ENCODE results near the gene AGL.
"Not testable (repeated sequence)": the region's sequence is repeated elsewhere in the genome, so short reads cannot be mapped to it uniquely, and the experiment has no call there.

Gene AGL

DNA sequence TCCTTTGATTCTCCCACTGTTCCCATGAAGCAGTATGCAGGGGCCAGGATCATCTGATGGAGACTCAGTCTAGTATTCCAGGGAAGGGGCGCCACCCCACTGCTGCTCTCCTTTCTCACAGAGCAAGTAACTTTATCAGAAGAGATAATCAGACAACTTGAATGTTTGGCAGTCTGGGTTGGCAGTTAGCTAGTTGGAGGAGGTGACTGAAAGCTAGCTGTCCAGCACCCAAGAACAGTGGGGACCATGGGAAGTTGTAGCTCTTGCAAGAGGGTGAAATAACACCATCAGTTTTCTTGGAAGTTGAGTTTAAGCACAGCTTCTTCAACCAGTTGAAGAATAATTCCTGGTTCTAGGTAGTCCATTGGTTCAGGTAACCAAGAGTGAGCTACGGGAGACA, 22.2 kb upstream of the AGL start:
- TF ChIP-seq, protein P1, sequence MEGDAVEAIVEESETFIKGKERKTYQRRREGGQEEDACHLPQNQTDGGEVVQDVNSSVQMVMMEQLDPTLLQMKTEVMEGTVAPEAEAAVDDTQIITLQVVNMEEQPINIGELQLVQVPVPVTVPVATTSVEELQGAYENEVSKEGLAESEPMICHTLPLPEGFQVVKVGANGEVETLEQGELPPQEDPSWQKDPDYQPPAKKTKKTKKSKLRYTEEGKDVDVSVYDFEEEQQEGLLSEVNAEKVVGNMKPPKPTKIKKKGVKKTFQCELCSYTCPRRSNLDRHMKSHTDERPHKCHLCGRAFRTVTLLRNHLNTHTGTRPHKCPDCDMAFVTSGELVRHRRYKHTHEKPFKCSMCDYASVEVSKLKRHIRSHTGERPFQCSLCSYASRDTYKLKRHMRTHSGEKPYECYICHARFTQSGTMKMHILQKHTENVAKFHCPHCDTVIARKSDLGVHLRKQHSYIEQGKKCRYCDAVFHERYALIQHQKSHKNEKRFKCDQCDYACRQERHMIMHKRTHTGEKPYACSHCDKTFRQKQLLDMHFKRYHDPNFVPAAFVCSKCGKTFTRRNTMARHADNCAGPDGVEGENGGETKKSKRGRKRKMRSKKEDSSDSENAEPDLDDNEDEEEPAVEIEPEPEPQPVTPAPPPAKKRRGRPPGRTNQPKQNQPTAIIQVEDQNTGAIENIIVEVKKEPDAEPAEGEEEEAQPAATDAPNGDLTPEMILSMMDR (IDR thresholded peaks at IDR 0.05; ENCODE audit: extremely low read depth, insufficient read depth, missing control alignments): no peak
- in situ Hi-C loops (cut with MboI; ENCODE audit: low pct_unique_long_range_greater_than_20kb, low sequenced_read_pairs, unreplicated experiment): no loop called here
- no peak for DNase-seq (ENCODE audit: low spot score)

DNA sequence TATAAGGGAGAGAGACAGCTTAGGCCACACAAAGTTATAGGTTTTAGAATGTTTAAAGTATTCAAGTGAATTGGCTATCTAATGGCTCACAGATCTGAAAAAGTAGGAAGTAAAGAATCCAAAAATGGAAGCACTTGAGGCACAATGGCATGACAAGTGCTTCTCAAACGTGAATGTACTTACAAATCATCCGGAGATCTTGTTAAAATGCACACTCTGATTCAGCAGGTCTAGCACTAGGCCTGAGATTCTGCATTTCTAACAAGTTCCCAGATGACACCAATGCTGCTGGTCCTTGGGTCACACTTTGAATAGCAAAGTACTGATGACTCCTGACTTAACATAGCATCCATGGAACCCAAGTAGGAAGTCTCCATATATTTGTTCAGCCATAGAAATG, 20.9 kb upstream of the AGL start:
- in situ Hi-C loops (cut with MboI; ENCODE audit: low pct_unique_long_range_greater_than_20kb, low sequenced_read_pairs, unreplicated experiment): no loop called here
- TF ChIP-seq, protein P1 (IDR thresholded peaks at IDR 0.05; ENCODE audit: extremely low read depth, insufficient read depth, missing control alignments): no peak
- DNase-seq (ENCODE audit: low spot score): no peak

DNA sequence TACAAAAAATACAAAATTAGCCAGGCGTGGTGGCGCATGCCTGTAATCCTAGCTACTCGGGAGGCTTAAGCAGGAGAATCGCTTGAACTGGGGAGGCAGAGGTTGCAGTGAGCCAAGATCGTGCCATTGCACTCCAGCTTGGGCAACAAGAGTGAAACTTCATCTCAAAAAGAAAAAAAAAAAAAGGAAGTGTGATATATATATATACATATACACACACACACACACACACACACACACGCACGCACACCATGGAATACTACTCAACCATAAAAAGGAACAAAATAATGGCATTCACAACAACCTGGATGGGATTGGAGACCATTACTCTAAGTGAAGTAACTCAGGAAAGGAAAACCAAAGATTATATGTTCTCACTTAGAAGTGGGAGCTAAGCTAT, 16.2 kb upstream of the AGL start:
- in situ Hi-C loops (cut with MboI; ENCODE audit: low pct_unique_long_range_greater_than_20kb, low sequenced_read_pairs, unreplicated experiment); DNase-seq (ENCODE audit: low spot score): not testable (repeated sequence)

DNA sequence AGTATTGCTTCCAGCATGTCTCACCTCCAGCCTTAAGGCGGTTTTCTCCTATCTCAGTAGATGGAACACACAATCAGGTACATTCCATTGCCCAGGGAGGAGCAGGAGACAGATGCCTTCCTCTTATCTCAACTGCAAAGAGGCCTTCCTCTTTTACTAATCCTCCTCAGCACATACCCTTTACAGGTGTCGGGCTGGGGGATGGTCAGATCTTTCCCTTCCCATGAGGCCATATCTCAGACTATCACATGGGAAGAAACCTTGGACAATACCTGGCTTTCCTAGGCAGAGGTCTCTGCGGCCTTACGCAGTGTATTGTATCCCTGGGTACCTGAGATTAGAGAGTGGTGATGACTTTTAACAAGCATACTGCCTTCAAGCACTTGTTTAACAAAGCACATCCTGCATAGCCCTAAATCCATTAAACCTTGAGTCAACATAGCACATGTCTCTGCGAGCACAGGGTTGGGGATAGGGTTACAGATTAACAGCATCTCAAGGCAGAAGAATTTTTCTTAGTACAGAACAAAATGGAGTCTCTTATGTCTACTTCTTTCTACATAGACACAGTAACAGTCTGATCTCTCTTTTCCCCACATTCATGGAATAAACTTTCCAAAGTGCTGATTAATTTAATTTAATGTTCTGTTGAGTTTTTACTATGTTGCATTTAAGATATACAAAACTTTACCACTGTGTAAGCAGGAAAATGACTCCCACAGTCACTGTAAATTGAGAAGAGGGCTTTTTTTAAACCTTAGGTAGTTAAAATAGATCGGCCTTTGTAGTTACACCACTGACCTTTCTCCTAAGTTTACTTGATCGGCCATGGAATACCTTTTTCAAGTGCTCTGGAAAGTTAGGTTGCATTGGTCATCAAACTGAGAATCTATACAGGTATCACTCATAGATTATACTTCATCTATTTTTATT, 13.7 kb upstream of the AGL start:
- DNase-seq (ENCODE audit: low spot score); in situ Hi-C loops (cut with MboI; ENCODE audit: low pct_unique_long_range_greater_than_20kb, low sequenced_read_pairs, unreplicated experiment): not testable (repeated sequence)

DNA sequence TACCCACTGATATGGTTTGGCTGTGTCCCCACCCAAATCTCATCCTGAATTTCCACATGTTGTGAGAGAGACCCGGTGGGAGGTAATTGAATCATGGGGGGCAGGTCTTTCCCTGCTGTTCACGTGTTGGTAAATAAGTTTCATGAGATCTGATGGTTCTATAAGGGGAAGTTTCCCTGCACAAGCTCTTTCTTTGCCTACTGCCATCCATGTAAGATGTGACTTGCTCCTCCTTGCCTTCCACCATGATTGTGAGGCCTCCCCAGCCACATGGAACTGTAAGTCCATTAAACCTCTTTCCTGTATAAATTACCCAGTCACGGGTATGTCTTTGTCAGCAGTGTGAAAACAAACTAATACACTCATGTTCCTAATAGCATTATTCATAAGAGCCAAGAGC, 9.8 kb upstream of the AGL start:
- in situ Hi-C loops (cut with MboI; ENCODE audit: low pct_unique_long_range_greater_than_20kb, low sequenced_read_pairs, unreplicated experiment); DNase-seq (ENCODE audit: low spot score): not testable (repeated sequence)

DNA sequence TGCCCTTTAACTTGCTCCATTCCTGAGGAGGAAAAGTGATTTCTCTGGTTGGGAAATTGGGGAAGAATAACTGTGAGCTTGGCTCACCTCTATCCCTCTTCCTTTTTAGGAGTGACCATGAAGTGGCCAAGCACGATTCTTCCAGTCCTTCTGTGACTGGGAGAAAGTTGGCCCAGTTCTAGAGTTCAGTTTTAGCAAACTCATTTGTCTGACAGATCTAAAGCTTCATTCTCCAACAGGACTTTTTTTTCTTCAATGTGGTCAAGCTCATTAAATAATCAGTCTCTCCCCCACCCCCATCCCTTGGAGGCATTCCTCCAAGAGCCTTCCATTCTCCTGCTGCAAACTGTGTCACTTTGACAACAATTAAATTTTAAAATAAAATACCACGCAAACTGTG, 6.4 kb upstream of the AGL start:
- TF ChIP-seq, protein P1 (IDR thresholded peaks at IDR 0.05; ENCODE audit: extremely low read depth, insufficient read depth, missing control alignments): no peak
- in situ Hi-C loops (cut with MboI; ENCODE audit: low pct_unique_long_range_greater_than_20kb, low sequenced_read_pairs, unreplicated experiment): no loop called here
- DNase-seq (ENCODE audit: low spot score): no peak

DNA sequence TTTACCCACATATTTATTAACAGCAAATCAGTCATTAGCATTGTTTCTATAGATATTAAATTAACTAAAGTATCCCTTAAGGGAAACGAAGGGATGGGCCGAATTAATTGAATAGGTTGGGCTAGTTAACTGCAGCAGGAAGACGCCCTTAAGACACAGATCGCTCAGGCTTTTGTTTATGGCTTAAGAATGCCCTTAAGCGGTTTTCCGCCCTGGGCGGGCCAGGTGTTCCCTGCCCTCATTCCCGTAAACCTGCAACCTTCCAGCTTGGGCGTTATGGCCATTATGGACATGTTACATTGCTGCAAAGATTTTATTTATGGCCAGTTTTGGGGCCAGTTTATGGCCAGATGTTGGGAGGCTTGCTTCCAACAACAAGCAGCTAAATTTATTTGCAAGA, 5.0 kb upstream of the AGL start:
- in situ Hi-C loops (cut with MboI; ENCODE audit: low pct_unique_long_range_greater_than_20kb, low sequenced_read_pairs, unreplicated experiment); DNase-seq (ENCODE audit: low spot score): not testable (repeated sequence)

DNA sequence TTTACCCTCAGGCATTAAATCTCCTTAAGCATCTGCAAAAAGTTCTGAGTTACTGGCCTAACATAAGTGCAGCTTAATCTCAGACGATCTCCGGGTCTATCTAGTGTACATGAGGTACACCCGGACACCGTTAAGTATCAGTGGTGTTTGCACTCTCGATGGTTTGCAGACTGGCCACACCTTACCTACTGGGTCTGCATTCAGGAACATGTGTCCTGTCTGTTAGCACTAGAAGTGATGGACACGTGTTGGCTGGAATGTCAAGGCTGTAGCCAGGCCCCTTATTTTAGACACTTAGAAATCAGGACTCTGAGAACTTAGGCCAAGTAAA, 783 bp upstream of the AGL start:
- TF ChIP-seq, protein P1 (IDR thresholded peaks at IDR 0.05; ENCODE audit: extremely low read depth, insufficient read depth, missing control alignments): no peak
- in situ Hi-C loops (cut with MboI; ENCODE audit: low pct_unique_long_range_greater_than_20kb, low sequenced_read_pairs, unreplicated experiment): no loop called here
- no peak for DNase-seq (ENCODE audit: low spot score)
